ENCODE data around the gene RPSA. TPM values are rescaled to one million over a fixed set of nuclear protein-coding genes. Genes with fewer than 3 reads are reported as not detected.
A peak's percentile ranks its signal among the peaks of the same experiment; 100 is the strongest.

The RPSA gene
- total and polyA plus RNA-seq, 9 of the 15 experiments (the other 6 are each of a cell fraction or from before 2014, with no cell fraction given) = 2,290 to 4,272 (median 2,730) TPM

GRCh38 chr3:39447637-39448483 lies 41.3 kb downstream of the RPSA start (continued):
- TF ChIP-seq, protein P1, sequence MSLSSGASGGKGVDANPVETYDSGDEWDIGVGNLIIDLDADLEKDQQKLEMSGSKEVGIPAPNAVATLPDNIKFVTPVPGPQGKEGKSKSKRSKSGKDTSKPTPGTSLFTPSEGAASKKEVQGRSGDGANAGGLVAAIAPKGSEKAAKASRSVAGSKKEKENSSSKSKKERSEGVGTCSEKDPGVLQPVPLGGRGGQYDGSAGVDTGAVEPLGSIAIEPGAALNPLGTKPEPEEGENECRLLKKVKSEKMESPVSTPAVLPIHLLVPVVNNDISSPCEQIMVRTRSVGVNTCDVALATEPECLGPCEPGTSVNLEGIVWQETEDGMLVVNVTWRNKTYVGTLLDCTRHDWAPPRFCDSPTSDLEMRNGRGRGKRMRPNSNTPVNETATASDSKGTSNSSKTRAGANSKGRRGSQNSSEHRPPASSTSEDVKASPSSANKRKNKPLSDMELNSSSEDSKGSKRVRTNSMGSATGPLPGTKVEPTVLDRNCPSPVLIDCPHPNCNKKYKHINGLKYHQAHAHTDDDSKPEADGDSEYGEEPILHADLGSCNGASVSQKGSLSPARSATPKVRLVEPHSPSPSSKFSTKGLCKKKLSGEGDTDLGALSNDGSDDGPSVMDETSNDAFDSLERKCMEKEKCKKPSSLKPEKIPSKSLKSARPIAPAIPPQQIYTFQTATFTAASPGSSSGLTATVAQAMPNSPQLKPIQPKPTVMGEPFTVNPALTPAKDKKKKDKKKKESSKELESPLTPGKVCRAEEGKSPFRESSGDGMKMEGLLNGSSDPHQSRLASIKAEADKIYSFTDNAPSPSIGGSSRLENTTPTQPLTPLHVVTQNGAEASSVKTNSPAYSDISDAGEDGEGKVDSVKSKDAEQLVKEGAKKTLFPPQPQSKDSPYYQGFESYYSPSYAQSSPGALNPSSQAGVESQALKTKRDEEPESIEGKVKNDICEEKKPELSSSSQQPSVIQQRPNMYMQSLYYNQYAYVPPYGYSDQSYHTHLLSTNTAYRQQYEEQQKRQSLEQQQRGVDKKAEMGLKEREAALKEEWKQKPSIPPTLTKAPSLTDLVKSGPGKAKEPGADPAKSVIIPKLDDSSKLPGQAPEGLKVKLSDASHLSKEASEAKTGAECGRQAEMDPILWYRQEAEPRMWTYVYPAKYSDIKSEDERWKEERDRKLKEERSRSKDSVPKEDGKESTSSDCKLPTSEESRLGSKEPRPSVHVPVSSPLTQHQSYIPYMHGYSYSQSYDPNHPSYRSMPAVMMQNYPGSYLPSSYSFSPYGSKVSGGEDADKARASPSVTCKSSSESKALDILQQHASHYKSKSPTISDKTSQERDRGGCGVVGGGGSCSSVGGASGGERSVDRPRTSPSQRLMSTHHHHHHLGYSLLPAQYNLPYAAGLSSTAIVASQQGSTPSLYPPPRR (CRISPR knock-in tag; IDR thresholded peaks at IDR 0.05; ENCODE audit: borderline replicate concordance) = no peak
- no peak for TF ChIP-seq ZNF766 (CRISPR knock-in tag; conservative IDR thresholded peaks at IDR 0.05)
- TF ChIP-seq FOXK2 (conservative IDR thresholded peaks at IDR 0.05 in 1 of 2, IDR thresholded peaks at IDR 0.05 in 1 of 2; ENCODE audit: low read depth in 2 of 2) = no peak
- no peak for TF ChIP-seq HEY1 (CRISPR knock-in tag; IDR thresholded peaks at IDR 0.05; ENCODE audit: borderline replicate concordance)
- no peak for TF ChIP-seq NFIX (CRISPR knock-in tag; IDR thresholded peaks at IDR 0.05; ENCODE audit: low read depth)
- no peak for TF ChIP-seq MYNN (IDR thresholded peaks at IDR 0.05)
- TF ChIP-seq MYNN (CRISPR knock-in tag; IDR thresholded peaks at IDR 0.05) = no peak
- TF ChIP-seq CAMTA2 (CRISPR knock-in tag; conservative IDR thresholded peaks at IDR 0.05) = no peak
- no peak for TF ChIP-seq ZNF589 (CRISPR knock-in tag; IDR thresholded peaks at IDR 0.05; ENCODE audit: low read depth)
- TF ChIP-seq RAD21 (CRISPR knock-in tag; conservative IDR thresholded peaks at IDR 0.05 in 1 of 2, IDR thresholded peaks at IDR 0.05 in 1 of 2) = peak; percentile 69 to 88
- TF ChIP-seq NFRKB (IDR thresholded peaks at IDR 0.05; ENCODE audit: low read depth) = no peak
- TF ChIP-seq ZNF24 (IDR thresholded peaks at IDR 0.05) = 0 out of 2 replicates have a peak, but pooled peaks have one; percentile 12
- TF ChIP-seq ETV6 (IDR thresholded peaks at IDR 0.05; ENCODE audit: borderline replicate concordance in 1 of 2, low read depth in 2 of 2, low read length in 1 of 2) = no peak
- TF ChIP-seq ETV6 (CRISPR knock-in tag; IDR thresholded peaks at IDR 0.05; ENCODE audit: borderline replicate concordance) = no peak
- no peak for TF ChIP-seq ZNF274 (IDR thresholded peaks at IDR 0.05; ENCODE audit: borderline replicate concordance, low read depth, low read length)
- TF ChIP-seq ZNF282 (CRISPR knock-in tag; IDR thresholded peaks at IDR 0.05) = no peak
- TF ChIP-seq KDM5B (IDR thresholded peaks at IDR 0.05; ENCODE audit: insufficient replicate concordance, low read depth, low read length) = no peak
- TF ChIP-seq POLR3G (IDR thresholded peaks at IDR 0.05; ENCODE audit: extremely low read depth, insufficient read length, insufficient replicate concordance) = no peak
- TF ChIP-seq NFE2 (IDR thresholded peaks at IDR 0.05; ENCODE audit: low read depth) = peak; percentile 44; the same call in 1 of the 2 replicates
- TF ChIP-seq RB1 (IDR thresholded peaks at IDR 0.05; ENCODE audit: low read depth) = peak; percentile 27; the same call in 1 of the 2 replicates
- no peak for TF ChIP-seq EZH2 (IDR thresholded peaks at IDR 0.05; ENCODE audit: borderline replicate concordance, low read depth, low read length)
- no peak for TF ChIP-seq ZNF277 (CRISPR knock-in tag; IDR thresholded peaks at IDR 0.05; ENCODE audit: borderline replicate concordance)
- TF ChIP-seq TEAD1 (CRISPR knock-in tag; IDR thresholded peaks at IDR 0.05) = 0 out of 4 replicates have a peak, but pooled peaks of 1 of the 2 experiments have one; percentile 26
